Measurements from ENCODE around the gene DRC3. TPM values are rescaled to one million over a fixed set of nuclear protein-coding genes. Genes with fewer than 3 reads are reported as not detected.
A peak's percentile ranks its signal among the peaks of the same experiment; 100 is the strongest.

DRC3 gene
- total RNA-seq, 3 donors from 2014 or later = 1.0 to 3.3 (median 1.4) TPM

GRCh38 chr17:18005496-18005895 lies 32.8 kb downstream of the DRC3 start:
- DNase-seq (no peak), ATAC-seq (no peak)
- no peaks in the 10 kb centered on the region for H3K36me3 ChIP-seq (ENCODE audit: low read depth)
- H3K4me3 ChIP-seq = no peak overlapping the region
- intact Hi-C loops (cut with DNase I, micrococcal nuclease) = no loop called here
- H3K4me1 ChIP-seq (ENCODE audit: low read depth) = no peaks in the 10 kb centered on the region
- no peaks in the 10 kb centered on the region for H3K9me3 ChIP-seq
- no peak for TF ChIP-seq CTCF (IDR thresholded peaks at IDR 0.05)

GRCh38 chr17:18006495-18007239 lies 34.0 kb downstream of the DRC3 start:
- H3K4me3 ChIP-seq = no peak overlapping the region
- no peaks in the 10 kb centered on the region for H3K9me3 ChIP-seq
- ATAC-seq (peak; percentile 71), DNase-seq (peak in 1 of 3 donors; percentile 10)
- H3K4me1 ChIP-seq (ENCODE audit: low read depth) = no peaks in the 10 kb centered on the region
- no peak for TF ChIP-seq CTCF (IDR thresholded peaks at IDR 0.05)
- intact Hi-C loops (cut with DNase I, micrococcal nuclease) = no loop called here
- H3K36me3 ChIP-seq (ENCODE audit: low read depth) = no peaks in the 10 kb centered on the region

- no peak for TF ChIP-seq CTCF (IDR thresholded peaks at IDR 0.05)
- DNase-seq = no peak
- ATAC-seq = no peak
- intact Hi-C loops (cut with DNase I, micrococcal nuclease) = no loop called here
- Histone ChIP-seq H3K4me1 (ENCODE audit: low read depth) (no peaks in the 10 kb centered on the region), H3K36me3 (ENCODE audit: low read depth) (no peaks in the 10 kb centered on the region), H3K9me3 (no peaks in the 10 kb centered on the region), H3K4me3 (no peak overlapping the region)
Observed at GRCh38 chr17:18008496-18009268, 36.0 kb downstream of the DRC3 start.

GRCh38 chr17:18009609-18010420 lies 37.2 kb downstream of the DRC3 start:
- no peak for DNase-seq
- Histone ChIP-seq H3K4me3 (no peak overlapping the region), H3K36me3 (ENCODE audit: low read depth) (no peaks in the 10 kb centered on the region), H3K9me3 (no peaks in the 10 kb centered on the region), H3K4me1 (ENCODE audit: low read depth) (no peaks in the 10 kb centered on the region)
- TF ChIP-seq CTCF (IDR thresholded peaks at IDR 0.05) = no peak
- intact Hi-C loops (cut with DNase I, micrococcal nuclease) = no loop called here
- ATAC-seq = no peak

- Histone ChIP-seq H3K9me3 (no peaks in the 10 kb centered on the region), H3K4me1 (ENCODE audit: low read depth) (no peaks in the 10 kb centered on the region), H3K36me3 (ENCODE audit: low read depth) (no peaks in the 10 kb centered on the region), H3K4me3 (no peak overlapping the region)
- no peak for TF ChIP-seq CTCF (IDR thresholded peaks at IDR 0.05)
- intact Hi-C loops (cut with DNase I, micrococcal nuclease) = no loop called here
- ATAC-seq (no peak), DNase-seq (no peak)
Observed at GRCh38 chr17:18011286-18011685, 38.6 kb downstream of the DRC3 start.

Data from mucosa of descending colon (tissue), 3 donors.